ENCODE measurements around the gene WNT3A. TPM values are rescaled to one million over a fixed set of nuclear protein-coding genes. Genes with fewer than 3 reads are reported as not detected.

Gene WNT3A
- total and polyA plus RNA-seq, 2 experiments from 2014 or later, result 0.07 to 0.65 TPM

GRCh38 chr1:228034954-228035837 lies 28.4 kb downstream of the WNT3A start:
- no peaks in the 10 kb centered on the region for H3F3A ChIP-seq (replicated peaks; ENCODE audit: low read depth)
- H3K4me2 ChIP-seq, result no peak overlapping the region
- Mint-ChIP-seq H3K4me1 (0 out of 3 replicates have a peak, but pooled peaks cover 3% of the 10 kb centered on the region), H3K36me3 (ENCODE audit: low read depth) (no peaks in the 10 kb centered on the region), H3K4me3 (no peak overlapping the region), H3K9me3 (peaks cover 2% of the 10 kb centered on the region; the same call in 2 of the 3 replicates), H3K27me3 (ENCODE audit: insufficient read depth, low read depth, poor library complexity) (peaks cover 47% of the 10 kb centered on the region), H3K27ac (no peak overlapping the region)
- DNase-seq (ENCODE audit: low spot score) (no peak), ATAC-seq (no peak)
- no peak overlapping the region for H2AFZ ChIP-seq
- H3K36me3 ChIP-seq (ENCODE audit: insufficient read depth), result no peaks in the 10 kb centered on the region
- H3K4me3 ChIP-seq, result no peak overlapping the region
- no peaks in the 10 kb centered on the region for H3K79me2 ChIP-seq (replicated peaks; ENCODE audit: insufficient read depth)
- no peaks in the 10 kb centered on the region for H4K20me1 ChIP-seq (replicated peaks; ENCODE audit: insufficient read depth)
- H3K4me1 ChIP-seq (ENCODE audit: insufficient read depth), result no peaks in the 10 kb centered on the region
- no peak overlapping the region for H3K27ac ChIP-seq (ENCODE audit: low read depth)
- no peaks in the 10 kb centered on the region for H3K9me2 ChIP-seq (ENCODE audit: insufficient read depth)
- peaks cover 72% of the 10 kb centered on the region for H3K27me3 ChIP-seq (ENCODE audit: insufficient read depth)
- no peak for TF ChIP-seq POLR2AphosphoS5 (IDR thresholded peaks at IDR 0.05; ENCODE audit: low read depth)
- TF ChIP-seq EZH2phosphoT487 (IDR thresholded peaks at IDR 0.05; ENCODE audit: unreplicated experiment), result no peak
- no peak for TF ChIP-seq STAT1 (IDR thresholded peaks at IDR 0.05; ENCODE audit: unreplicated experiment)
- no peak for TF ChIP-seq ETS1 (IDR thresholded peaks at IDR 0.05)
- no peak for TF ChIP-seq NANOG (IDR thresholded peaks at IDR 0.05; ENCODE audit: borderline replicate concordance)
- TF ChIP-seq ZNF114 (CRISPR knock-in tag; IDR thresholded peaks at IDR 0.05), result no peak
- TF ChIP-seq ZNF331 (CRISPR knock-in tag; IDR thresholded peaks at IDR 0.05; ENCODE audit: low read depth), result no peak
- TF ChIP-seq CREB1 (CRISPR knock-in tag; IDR thresholded peaks at IDR 0.05; ENCODE audit: low read depth), result no peak
- no peak for TF ChIP-seq EZH2 (IDR thresholded peaks at IDR 0.05; ENCODE audit: low read depth, unreplicated experiment)
- TF ChIP-seq REST (IDR thresholded peaks at IDR 0.05; ENCODE audit: unreplicated experiment), result no peak
- TF ChIP-seq ZNF462 (CRISPR knock-in tag; IDR thresholded peaks at IDR 0.05), result no peak
- TF ChIP-seq CTCF (conservative IDR thresholded peaks at IDR 0.05; ENCODE audit: low read depth in 2 of 2), result no peak
- no peak for TF ChIP-seq JUNB (IDR thresholded peaks at IDR 0.05; ENCODE audit: unreplicated experiment)

Measured in GM23338 (cell line).